Central memory CD8-positive, alpha-beta T cell (primary cell): ENCODE data around the gene NDST4.

Source experiments
- ATAC-seq: fragments of 150-1000 bp; cut with Tn5 transposase; replicated peaks from 2 replicates; pipeline ENCODE4 v1.10.0; 2022; ENCODE audit warnings: mild to moderate bottlenecking, moderate FRiP score, moderate number of reproducible peaks; ENCODE audit not compliant: poor library complexity, severe bottlenecking; ENCODE audit errors: extremely low read depth
- DNase-seq, 2 donors: peaks; one replicate each; pipeline ENCODE4 v3.0.0; 2021; ENCODE audit warnings: low spot score in 2 of 2
- H3K27ac Mint-ChIP-seq: one replicate; pipeline ENCODE4 v1.8.0; 2022; ENCODE audit warnings: low read depth, mild to moderate bottlenecking, moderate library complexity, mixed read lengths
- H3K27me3 Mint-ChIP-seq: one replicate; pipeline ENCODE4 v1.8.0; 2022; ENCODE audit warnings: mixed read lengths
- H3K36me3 Mint-ChIP-seq: one replicate; pipeline ENCODE4 v1.8.0; 2022; ENCODE audit warnings: mild to moderate bottlenecking, moderate library complexity, mixed read lengths; ENCODE audit not compliant: insufficient read depth
- H3K4me1 Mint-ChIP-seq: one replicate; pipeline ENCODE4 v1.8.0; 2022; ENCODE audit warnings: mixed read lengths
- H3K4me3 Mint-ChIP-seq: one replicate; pipeline ENCODE4 v1.8.0; 2022; ENCODE audit warnings: mild to moderate bottlenecking, moderate library complexity, mixed read lengths
- H3K9me3 Mint-ChIP-seq: one replicate; pipeline ENCODE4 v1.8.0; 2022; ENCODE audit warnings: mixed read lengths

The NDST4 gene

DNA sequence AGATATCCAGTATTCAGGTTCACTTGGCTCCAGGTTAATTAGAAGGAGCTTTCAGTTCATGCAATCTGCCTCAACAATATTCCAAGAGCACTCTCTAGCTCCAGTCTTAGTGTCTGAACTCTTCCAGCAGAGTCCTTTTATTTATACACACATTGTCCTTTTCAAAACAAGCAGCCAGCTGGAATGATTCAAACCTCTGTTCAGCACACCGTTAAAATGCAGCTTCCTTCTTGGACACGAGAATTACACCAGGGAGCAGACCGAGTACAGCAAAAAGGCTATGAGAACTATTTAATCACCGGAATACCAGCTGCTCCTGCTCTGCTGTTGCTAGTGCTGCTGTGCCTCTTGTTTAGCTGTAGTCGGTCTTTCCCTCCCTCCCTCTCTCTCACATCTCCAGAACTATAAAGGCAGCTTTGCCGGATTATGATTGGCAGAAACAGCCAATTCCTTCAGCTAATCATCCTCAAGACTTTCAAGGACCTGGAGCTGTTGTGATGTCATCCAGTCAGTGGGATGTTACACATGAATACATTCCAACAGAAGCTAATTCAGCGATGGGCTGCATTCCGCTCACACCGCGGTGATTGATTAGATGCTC is at the start of gene NDST4:
TSS of gene NDST4 (minus strand) at position 115 of the 601 bp plus-strand sequence. CDS start 36,584 bp downstream, outside the sequence.
- Mint-ChIP-seq H3K9me3 (no peaks in the 10 kb centered on the region), H3K4me3 (no peak within 1 kb of the TSS), H3K4me1 (no peaks in the 10 kb centered on the region), H3K27me3 (no peaks in the 10 kb centered on the region), H3K27ac (no peak within 1 kb of the TSS), H3K36me3 (no peaks in the 10 kb centered on the region)
- no peak for ATAC-seq
- DNase-seq, result no peak

DNA sequence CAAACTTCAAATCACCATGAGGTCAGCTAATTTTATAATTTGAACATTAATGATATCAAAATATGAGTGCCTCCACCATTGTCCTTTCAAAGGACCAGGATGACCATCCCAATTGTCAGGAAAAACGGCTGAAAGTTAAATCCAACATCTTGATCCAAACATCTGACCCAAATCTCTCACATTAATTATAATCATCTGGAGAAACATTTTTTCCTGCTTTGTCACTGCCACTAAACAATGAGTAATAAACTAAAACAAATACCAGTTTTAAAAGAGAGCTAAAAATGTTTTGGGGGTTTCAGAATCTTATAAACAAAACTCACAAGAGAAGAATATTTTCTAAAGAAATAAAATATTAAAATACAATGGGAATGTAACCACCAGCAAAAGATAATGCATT is 45.7 kb upstream of the NDST4 start:
- H3K27ac Mint-ChIP-seq, result no peak overlapping the region
- H3K9me3 Mint-ChIP-seq, result no peaks in the 10 kb centered on the region
- ATAC-seq, result no peak
- H3K4me3 Mint-ChIP-seq, result no peak overlapping the region
- no peaks in the 10 kb centered on the region for H3K27me3 Mint-ChIP-seq
- H3K36me3 Mint-ChIP-seq, result no peaks in the 10 kb centered on the region
- no peak for DNase-seq
- no peaks in the 10 kb centered on the region for H3K4me1 Mint-ChIP-seq

DNA sequence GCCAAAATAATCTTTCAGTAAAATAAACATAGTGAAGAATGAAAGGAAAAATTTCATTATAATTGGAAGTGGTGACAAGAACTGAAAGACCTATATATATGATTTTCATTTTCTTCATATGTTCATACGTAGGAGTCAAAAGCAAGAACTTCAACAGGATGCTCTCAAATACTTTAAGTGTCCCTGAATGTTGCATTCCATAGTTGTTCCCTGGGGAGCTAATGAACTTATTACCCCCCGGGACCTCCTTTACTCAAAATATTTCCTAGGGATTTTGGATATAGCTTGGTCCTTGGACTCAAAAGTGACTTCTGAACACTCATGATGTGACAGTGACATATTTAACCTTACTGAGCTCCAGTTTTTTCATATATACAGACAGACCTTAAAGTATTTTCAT is 44.9 kb upstream of the NDST4 start:
- no peak overlapping the region for H3K27ac Mint-ChIP-seq
- ATAC-seq (no peak), DNase-seq (no peak)
- H3K9me3 Mint-ChIP-seq, result no peaks in the 10 kb centered on the region
- H3K4me1 Mint-ChIP-seq, result no peaks in the 10 kb centered on the region
- H3K36me3 Mint-ChIP-seq, result no peaks in the 10 kb centered on the region
- no peaks in the 10 kb centered on the region for H3K27me3 Mint-ChIP-seq
- no peak overlapping the region for H3K4me3 Mint-ChIP-seq

DNA sequence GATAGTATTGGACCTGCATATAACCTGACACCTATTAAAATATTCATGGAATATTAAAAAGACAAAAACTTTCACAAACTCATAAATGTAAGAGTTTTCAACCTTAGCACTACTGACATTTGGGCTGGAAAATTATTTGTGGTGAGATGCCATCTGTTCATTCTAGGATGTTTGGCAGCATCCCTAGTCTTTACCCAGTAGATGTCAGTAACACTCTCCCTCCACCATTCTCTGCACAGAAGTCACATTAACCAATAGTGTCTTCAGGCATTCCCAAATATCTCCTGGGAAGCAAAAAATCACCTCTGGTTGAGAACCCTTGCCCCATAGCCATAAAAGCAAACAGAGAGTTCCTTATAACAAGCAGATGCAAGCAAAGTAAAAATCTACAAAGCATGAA is 41.4 kb upstream of the NDST4 start:
- Mint-ChIP-seq H3K9me3 (no peaks in the 10 kb centered on the region), H3K4me1 (no peaks in the 10 kb centered on the region)

GRCh38 chr4:115152965-115153364 is 39.5 kb upstream of the NDST4 start:
- ATAC-seq, result no peak
- Mint-ChIP-seq H3K36me3 (no peaks in the 10 kb centered on the region), H3K27me3 (no peaks in the 10 kb centered on the region), H3K4me1 (no peaks in the 10 kb centered on the region), H3K27ac (no peak overlapping the region), H3K9me3 (no peaks in the 10 kb centered on the region), H3K4me3 (no peak overlapping the region)
- no peak for DNase-seq

More for the DNA sequence above, 41.4 kb upstream of the NDST4 start:
- DNase-seq, result no peak
- Mint-ChIP-seq H3K27ac (no peak overlapping the region), H3K36me3 (no peaks in the 10 kb centered on the region), H3K4me3 (no peak overlapping the region), H3K27me3 (no peaks in the 10 kb centered on the region)
- no peak for ATAC-seq

- H3K27ac Mint-ChIP-seq, result no peak overlapping the region
- no peaks in the 10 kb centered on the region for H3K27me3 Mint-ChIP-seq
- H3K4me3 Mint-ChIP-seq, result no peak overlapping the region
- DNase-seq (no peak), ATAC-seq (no peak)
- no peaks in the 10 kb centered on the region for H3K9me3 Mint-ChIP-seq
- H3K36me3 Mint-ChIP-seq, result no peaks in the 10 kb centered on the region
- H3K4me1 Mint-ChIP-seq, result no peaks in the 10 kb centered on the region
Measured at GRCh38 chr4:115152081-115152480, 38.7 kb upstream of the NDST4 start.

DNA sequence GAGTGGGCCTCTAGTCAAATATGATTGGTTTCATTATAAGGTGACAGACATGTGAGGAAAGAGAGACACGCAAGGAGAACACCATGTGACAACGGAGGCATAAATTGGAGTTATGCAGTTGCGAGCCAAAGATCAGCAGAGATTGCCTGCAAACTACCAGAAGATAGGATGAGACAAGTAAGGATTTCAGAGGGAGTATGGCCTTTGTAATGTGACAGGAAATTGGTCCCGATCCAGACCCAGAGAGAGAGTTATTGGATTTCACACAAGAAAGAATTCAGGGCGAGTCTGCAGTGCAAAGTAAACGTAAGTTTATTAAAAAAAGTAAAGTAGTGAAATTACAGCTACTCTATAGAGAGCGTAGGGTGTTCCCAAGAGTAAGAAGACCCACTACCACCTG is 35.7 kb upstream of the NDST4 start:
- Mint-ChIP-seq H3K4me1 (no peaks in the 10 kb centered on the region), H3K36me3 (no peaks in the 10 kb centered on the region), H3K27me3 (no peaks in the 10 kb centered on the region), H3K9me3 (no peaks in the 10 kb centered on the region), H3K4me3 (no peak overlapping the region), H3K27ac (no peak overlapping the region)
- ATAC-seq (no peak), DNase-seq (no peak)

DNA sequence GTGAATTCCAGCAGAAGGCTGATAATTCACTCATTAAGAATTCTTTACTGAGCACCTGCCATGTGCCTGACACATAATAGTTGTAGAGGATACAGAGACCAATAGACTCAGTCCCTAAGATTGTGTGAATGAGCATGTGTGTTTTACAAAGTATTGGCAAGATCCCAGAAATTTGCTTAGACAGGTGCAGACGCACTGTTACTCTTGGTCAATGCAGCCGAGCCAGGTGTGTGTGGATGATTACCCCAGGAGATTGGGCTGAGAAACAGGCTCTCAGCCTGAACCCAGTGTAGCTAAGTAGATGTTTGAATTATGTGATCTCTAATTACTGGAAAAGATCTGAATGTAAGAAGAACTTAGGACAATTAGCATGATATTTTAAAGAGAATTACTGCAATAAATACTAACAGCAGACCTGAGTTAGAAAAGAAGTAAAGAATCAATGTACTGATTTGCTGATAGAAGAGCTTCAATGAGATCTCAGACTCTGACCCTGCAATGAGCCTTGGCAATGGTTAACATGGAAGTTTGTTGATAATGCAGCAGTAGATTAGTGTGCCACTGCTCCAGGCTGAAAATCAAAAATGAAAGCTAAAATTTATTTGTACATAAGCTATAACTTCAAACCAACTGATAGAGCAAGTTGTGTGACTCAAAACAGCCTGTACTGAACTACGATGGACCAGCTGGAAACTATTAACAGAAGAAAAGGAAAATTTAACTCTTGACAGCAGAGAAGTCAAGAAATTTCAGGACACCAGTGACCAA is 32.2 kb upstream of the NDST4 start:
- no peaks in the 10 kb centered on the region for H3K9me3 Mint-ChIP-seq
- no peaks in the 10 kb centered on the region for H3K36me3 Mint-ChIP-seq
- H3K27ac Mint-ChIP-seq, result no peak overlapping the region
- no peak overlapping the region for H3K4me3 Mint-ChIP-seq
- ATAC-seq (no peak), DNase-seq (no peak)
- no peaks in the 10 kb centered on the region for H3K4me1 Mint-ChIP-seq
- H3K27me3 Mint-ChIP-seq, result no peaks in the 10 kb centered on the region

DNA sequence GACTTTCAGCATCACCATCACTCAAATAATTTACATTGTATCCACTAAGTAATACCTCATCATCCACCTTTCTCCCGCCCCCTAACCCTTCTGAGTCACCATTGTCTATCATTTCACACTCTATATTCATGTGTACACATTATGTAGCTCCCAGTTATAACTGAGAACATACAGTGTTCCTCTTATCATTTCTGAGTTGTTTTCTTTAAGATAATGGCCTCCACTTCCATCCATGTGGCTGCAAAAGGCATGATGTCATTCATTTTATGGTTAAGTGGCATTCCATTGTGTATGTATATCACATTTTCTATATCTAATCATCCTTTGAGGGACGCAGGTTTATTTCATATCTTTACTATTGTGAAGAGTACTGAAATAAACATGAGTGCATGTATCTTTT is 14.6 kb upstream of the NDST4 start:
- no peak overlapping the region for H3K27ac Mint-ChIP-seq
- no peaks in the 10 kb centered on the region for H3K4me1 Mint-ChIP-seq
- no peaks in the 10 kb centered on the region for H3K36me3 Mint-ChIP-seq
- H3K9me3 Mint-ChIP-seq, result peaks cover 5% of the 10 kb centered on the region
- no peak for ATAC-seq
- no peak overlapping the region for H3K4me3 Mint-ChIP-seq
- no peaks in the 10 kb centered on the region for H3K27me3 Mint-ChIP-seq
- no peak for DNase-seq

DNA sequence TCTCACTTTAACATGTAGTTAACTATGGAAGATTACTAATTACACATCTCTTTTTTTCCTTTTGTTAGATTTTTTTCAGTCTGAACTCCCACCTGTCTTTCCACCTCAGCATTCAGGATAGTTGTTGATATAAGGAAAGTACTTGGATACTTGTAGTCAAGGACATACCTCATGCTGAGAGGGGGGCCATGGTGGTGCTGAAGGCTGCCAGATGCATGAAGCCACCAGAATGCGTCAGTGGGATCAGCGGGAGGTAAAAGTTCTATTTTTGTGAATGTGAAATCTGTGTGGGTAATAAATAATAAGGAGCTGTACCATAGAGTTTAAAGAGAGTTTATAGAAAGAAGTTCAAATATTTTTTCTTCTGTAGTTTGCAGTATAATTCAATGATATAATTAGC is 13.1 kb upstream of the NDST4 start:
- Mint-ChIP-seq H3K4me1 (no peaks in the 10 kb centered on the region), H3K36me3 (no peaks in the 10 kb centered on the region), H3K27ac (no peak overlapping the region), H3K27me3 (no peaks in the 10 kb centered on the region), H3K9me3 (peaks cover 5% of the 10 kb centered on the region), H3K4me3 (no peak overlapping the region)
- DNase-seq (no peak), ATAC-seq (no peak)

DNA sequence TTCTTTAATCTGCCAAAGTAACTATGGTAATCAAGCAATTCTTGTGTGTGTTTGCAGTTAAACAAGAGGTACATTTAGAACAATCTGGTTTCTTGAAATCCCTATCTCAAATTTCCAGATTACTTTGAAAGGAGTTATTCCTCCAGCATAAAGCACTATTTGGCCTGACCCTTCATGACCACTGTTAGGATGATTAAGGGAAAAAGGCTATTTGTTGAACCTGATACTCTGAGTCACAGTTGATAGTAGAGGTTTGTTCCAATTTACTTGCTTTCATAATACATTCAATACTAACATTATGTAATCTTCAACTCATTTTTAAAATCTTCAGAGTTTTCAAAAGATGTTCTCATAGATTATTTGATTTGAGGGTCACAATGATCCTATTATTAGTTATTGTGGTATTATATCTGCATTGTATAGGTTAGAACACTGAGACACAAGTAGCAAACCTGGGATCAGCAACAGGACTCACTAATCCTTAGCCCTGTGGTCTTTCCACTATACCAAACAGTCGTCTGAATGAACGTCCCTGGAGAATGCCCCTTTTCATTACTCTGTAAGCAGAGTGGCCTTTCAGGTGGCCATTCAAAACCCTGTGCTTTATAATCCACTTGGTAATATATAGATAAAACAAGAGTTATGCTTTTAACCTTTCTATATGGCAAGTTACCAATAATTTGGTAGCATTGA is 8.1 kb upstream of the NDST4 start:
- DNase-seq (no peak), ATAC-seq (no peak)
- no peaks in the 10 kb centered on the region for H3K4me1 Mint-ChIP-seq
- H3K9me3 Mint-ChIP-seq, result peaks cover 5% of the 10 kb centered on the region
- H3K27ac Mint-ChIP-seq, result no peak overlapping the region
- no peak overlapping the region for H3K4me3 Mint-ChIP-seq
- no peaks in the 10 kb centered on the region for H3K36me3 Mint-ChIP-seq
- H3K27me3 Mint-ChIP-seq, result no peaks in the 10 kb centered on the region

DNA sequence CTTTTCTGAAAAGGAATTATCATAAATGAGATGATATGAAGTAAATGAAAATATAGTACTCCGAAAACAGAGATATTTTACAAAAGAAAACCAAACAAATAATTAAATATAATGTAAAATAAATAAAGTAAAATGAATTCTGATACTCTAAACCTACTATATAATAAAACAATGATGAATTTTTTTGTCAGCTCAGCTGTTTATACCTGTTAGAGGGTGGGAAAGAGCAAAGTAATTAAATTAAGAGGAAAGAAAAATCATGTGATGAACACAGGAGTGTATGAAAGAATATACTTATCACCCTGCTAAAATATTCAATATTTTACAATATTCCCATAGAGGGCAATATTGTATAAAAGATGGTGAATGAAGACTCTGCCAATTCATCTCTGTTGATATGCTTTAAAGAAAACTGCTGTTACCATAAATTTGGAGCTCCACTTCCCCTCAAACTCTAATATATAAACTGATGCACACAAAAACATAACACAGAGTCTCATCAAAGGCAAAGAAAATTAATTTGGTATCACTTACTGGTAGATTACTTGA is 6.5 kb upstream of the NDST4 start:
- Mint-ChIP-seq H3K27ac (no peak overlapping the region), H3K9me3 (peaks cover under 1% of the 10 kb centered on the region), H3K4me3 (no peak overlapping the region), H3K36me3 (no peaks in the 10 kb centered on the region), H3K4me1 (no peaks in the 10 kb centered on the region), H3K27me3 (no peaks in the 10 kb centered on the region)
- DNase-seq (no peak), ATAC-seq (no peak)

DNA sequence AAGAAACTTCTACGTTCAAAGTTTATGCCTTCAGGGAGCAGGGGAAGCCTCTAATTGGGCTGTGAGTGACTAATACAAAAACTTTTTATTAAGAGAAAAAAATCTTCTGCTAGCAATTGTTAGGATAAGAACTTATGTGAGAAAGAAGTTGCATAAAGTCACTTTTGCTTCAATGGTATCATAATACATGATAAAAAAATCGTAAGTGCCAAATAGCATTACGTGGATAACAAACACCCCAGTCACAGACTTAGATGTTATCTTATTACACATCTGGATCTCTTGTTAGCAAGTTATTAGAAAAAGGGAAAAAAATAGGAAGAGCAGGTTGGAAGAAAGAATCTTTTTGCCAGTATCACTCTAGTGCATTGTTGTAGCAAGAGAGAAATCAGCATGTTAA is 4.2 kb upstream of the NDST4 start:
- no peak for DNase-seq
- Mint-ChIP-seq H3K27ac (no peak overlapping the region), H3K27me3 (no peaks in the 10 kb centered on the region), H3K36me3 (no peaks in the 10 kb centered on the region), H3K4me3 (no peak overlapping the region), H3K9me3 (no peaks in the 10 kb centered on the region), H3K4me1 (no peaks in the 10 kb centered on the region)
- no peak for ATAC-seq
